Osteocyte (in vitro differentiated cells): ENCODE measurements around the gene MRGPRF. TPM values are rescaled to one million over a fixed set of nuclear protein-coding genes. Genes with fewer than 3 reads are reported as not detected.

Source experiments
- DNase-seq: peaks from one replicate; pipeline ENCODE4 v3.0.0; 2021; ENCODE audit warnings: mixed read lengths; ENCODE audit not compliant: unreplicated experiment; ENCODE audit errors: extremely low spot score
- H3K27ac Mint-ChIP-seq: one replicate; pipeline ENCODE4 v1.8.0; 2021; ENCODE audit warnings: mild to moderate bottlenecking, mixed read lengths; ENCODE audit not compliant: unreplicated experiment
- H3K27me3 Mint-ChIP-seq: one replicate; pipeline ENCODE4 v1.8.0; 2021; ENCODE audit warnings: mixed read lengths; ENCODE audit not compliant: unreplicated experiment
- H3K36me3 Mint-ChIP-seq: one replicate; pipeline ENCODE4 v1.8.0; 2021; ENCODE audit warnings: mixed read lengths; ENCODE audit not compliant: unreplicated experiment
- H3K4me1 Mint-ChIP-seq: one replicate; pipeline ENCODE4 v1.8.0; 2021; ENCODE audit warnings: mixed read lengths; ENCODE audit not compliant: unreplicated experiment
- H3K4me3 Mint-ChIP-seq: one replicate; pipeline ENCODE4 v1.8.0; 2021; ENCODE audit warnings: mild to moderate bottlenecking, moderate library complexity, mixed read lengths; ENCODE audit not compliant: unreplicated experiment
- H3K9me3 Mint-ChIP-seq: one replicate; pipeline ENCODE4 v1.8.0; 2021; ENCODE audit warnings: mixed read lengths; ENCODE audit not compliant: unreplicated experiment
- total RNA-seq: library from RNA; stranded (reverse); gene quantifications from 2 replicates; pipeline ENCODE4 v1.2.1, GENCODE V29; 2021
- TF ChIP-seq, protein P1 (sequence below): fragments of 200-600 bp; sonication (generic); IDR thresholded peaks from 2 replicates; pipeline ENCODE4 v1.5.0; 2021; ENCODE audit warnings: antibody characterized with exemption, mild to moderate bottlenecking, moderate library complexity

The MRGPRF gene
- total RNA-seq, 1 donor from 2014 or later: 7.0 TPM

DNA sequence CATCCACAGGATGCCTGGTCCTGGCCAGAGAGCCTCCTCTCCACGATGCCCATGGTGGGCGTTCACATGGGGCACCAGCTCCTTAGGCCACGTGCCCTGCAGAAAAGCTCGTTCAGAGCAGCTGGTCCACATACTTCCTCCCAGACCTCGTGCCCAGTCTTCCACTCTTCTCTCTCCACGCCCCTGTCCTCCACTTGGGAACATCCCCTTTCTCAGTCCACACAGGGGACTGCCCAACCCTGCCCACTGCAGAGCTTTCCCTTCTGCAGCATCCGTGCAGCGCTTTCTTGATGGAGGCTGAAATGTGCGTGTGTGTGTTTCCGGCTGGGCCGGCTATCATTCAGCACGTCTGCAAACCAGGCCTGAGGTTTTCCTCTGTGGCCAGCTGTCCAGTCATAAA, 46.9 kb upstream of the MRGPRF start:
- TF ChIP-seq, protein P1, sequence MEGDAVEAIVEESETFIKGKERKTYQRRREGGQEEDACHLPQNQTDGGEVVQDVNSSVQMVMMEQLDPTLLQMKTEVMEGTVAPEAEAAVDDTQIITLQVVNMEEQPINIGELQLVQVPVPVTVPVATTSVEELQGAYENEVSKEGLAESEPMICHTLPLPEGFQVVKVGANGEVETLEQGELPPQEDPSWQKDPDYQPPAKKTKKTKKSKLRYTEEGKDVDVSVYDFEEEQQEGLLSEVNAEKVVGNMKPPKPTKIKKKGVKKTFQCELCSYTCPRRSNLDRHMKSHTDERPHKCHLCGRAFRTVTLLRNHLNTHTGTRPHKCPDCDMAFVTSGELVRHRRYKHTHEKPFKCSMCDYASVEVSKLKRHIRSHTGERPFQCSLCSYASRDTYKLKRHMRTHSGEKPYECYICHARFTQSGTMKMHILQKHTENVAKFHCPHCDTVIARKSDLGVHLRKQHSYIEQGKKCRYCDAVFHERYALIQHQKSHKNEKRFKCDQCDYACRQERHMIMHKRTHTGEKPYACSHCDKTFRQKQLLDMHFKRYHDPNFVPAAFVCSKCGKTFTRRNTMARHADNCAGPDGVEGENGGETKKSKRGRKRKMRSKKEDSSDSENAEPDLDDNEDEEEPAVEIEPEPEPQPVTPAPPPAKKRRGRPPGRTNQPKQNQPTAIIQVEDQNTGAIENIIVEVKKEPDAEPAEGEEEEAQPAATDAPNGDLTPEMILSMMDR: no peak
- no peaks in the 10 kb centered on the region for H3K4me1 Mint-ChIP-seq
- no peaks in the 10 kb centered on the region for H3K9me3 Mint-ChIP-seq
- no peak for DNase-seq
- peaks cover 6% of the 10 kb centered on the region for H3K36me3 Mint-ChIP-seq
- no peak overlapping the region for H3K4me3 Mint-ChIP-seq
- no peak overlapping the region for H3K27ac Mint-ChIP-seq
- H3K27me3 Mint-ChIP-seq: no peaks in the 10 kb centered on the region

DNA sequence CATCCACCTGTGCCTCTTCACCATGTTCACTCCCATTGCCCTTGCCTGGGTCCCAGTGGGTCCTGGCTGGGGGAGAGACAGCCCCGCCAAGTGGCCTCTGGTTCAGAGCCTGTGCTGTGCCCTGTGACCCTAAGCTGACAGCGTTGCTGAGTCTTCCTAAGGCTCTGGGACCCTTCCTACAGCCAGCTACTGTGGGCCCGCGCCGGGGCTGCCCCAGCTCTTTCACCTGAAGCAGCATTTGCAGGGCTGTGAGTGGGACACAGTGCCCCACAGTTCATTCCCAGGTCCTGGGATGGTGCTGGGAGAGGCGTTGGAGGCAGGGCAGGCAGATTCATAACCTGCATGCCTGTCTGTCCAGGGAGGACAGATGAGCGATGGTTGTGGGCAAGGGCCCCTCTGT, 46.4 kb upstream of the MRGPRF start:
- no peaks in the 10 kb centered on the region for H3K4me1 Mint-ChIP-seq
- H3K36me3 Mint-ChIP-seq: peaks cover 6% of the 10 kb centered on the region
- H3K27me3 Mint-ChIP-seq: no peaks in the 10 kb centered on the region
- no peak for DNase-seq
- H3K4me3 Mint-ChIP-seq: no peak overlapping the region
- no peak overlapping the region for H3K27ac Mint-ChIP-seq
- no peaks in the 10 kb centered on the region for H3K9me3 Mint-ChIP-seq
- TF ChIP-seq, protein P1: no peak

DNA sequence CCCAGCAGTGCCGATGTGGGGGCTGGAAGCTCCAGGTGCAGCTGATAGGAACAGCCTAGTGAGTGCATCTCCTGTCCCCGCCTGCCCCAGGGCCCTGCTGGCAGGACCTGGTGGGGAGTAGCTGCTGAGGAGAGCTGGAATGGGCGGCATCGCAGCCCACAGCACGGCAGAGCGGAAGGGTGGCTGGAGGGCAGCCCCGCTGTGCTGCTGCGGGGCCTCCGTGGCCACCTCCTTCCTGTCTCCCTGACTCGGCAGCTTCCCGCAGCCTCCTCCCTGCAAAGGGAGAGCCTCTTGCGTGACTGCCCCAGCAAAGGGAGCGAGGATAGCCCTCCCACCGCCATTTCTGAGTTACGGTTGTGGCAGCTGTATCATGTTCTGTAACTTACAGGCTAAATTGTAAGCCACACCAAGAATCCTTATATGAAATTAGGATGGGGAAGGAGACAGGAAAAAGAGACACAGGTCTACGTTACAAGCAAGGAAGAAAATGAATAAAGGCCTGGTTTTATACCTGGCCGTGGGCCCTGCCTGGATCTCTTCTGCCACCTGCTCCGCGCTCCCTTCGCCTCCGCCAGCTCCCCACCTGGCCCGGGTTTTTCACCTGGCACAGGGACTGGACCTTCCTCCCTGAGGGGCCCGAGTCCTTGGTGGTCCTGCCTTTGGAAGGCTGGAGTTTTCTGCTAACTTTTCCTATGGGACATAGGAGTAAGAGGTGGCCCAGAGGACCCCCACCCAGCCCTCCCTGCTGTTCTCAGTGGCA, 45.6 kb upstream of the MRGPRF start:
- TF ChIP-seq, protein P1: no peak
- peaks cover 6% of the 10 kb centered on the region for H3K36me3 Mint-ChIP-seq
- no peaks in the 10 kb centered on the region for H3K27me3 Mint-ChIP-seq
- no peak overlapping the region for H3K4me3 Mint-ChIP-seq
- DNase-seq: no peak
- no peaks in the 10 kb centered on the region for H3K4me1 Mint-ChIP-seq
- no peaks in the 10 kb centered on the region for H3K9me3 Mint-ChIP-seq
- H3K27ac Mint-ChIP-seq: no peak overlapping the region

DNA sequence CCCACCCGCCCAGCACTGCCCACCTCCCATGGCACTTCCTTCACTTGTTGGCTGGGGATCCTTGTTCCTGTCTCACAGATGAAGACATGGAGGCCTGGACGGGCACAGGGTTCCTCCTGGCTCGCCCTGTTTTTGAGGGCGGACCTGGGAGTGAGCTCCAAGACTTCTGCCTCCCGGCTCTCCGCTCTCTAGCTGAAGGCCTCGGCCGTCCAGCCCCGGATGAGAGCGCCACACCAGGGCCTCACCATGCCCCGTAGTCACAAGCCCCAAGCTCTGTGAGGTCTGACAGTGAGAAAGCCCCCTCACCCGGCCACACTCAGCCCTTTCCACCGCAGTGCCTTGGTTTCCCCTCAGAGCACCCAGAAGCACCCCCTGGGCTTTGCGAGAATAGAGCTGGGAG, 44.8 kb upstream of the MRGPRF start:
- DNase-seq: no peak
- Mint-ChIP-seq H3K27me3 (no peaks in the 10 kb centered on the region), H3K9me3 (no peaks in the 10 kb centered on the region), H3K27ac (no peak overlapping the region), H3K36me3 (peaks cover 6% of the 10 kb centered on the region), H3K4me3 (no peak overlapping the region), H3K4me1 (no peaks in the 10 kb centered on the region)
- TF ChIP-seq, protein P1: no peak

DNA sequence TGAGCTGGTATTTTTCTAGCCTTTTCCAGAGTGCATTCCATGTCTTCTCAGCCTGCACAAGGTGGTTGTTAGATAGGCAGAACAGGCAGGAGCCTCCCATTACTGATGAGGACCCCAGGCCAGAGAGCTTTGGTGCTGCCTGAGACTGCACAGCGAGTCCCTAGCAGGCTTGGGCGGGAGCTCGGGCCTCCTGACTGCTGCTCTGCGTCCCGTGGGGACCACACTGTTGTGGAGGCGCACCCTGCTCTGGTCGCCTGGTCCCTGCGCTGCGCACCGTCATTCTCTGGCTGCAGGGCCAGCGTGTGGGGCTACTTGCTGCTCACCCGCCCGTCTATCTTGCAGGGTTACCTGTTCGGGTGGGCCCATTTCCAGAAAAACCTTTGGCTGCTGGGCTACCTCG, 44.2 kb upstream of the MRGPRF start:
- H3K4me1 Mint-ChIP-seq: peaks cover under 1% of the 10 kb centered on the region

More for the DNA sequence above, 44.2 kb upstream of the MRGPRF start:
- TF ChIP-seq, protein P1: no peak
- DNase-seq: no peak
- no peak overlapping the region for H3K27ac Mint-ChIP-seq
- H3K4me3 Mint-ChIP-seq: no peak overlapping the region
- no peaks in the 10 kb centered on the region for H3K27me3 Mint-ChIP-seq
- H3K36me3 Mint-ChIP-seq: peaks cover 6% of the 10 kb centered on the region
- no peaks in the 10 kb centered on the region for H3K9me3 Mint-ChIP-seq
